ENCODE measurements around the gene CTXN1.

GRCh38 chr19:7920519-7921301, 5.2 kb downstream of the CTXN1 start:
- no peak for TF ChIP-seq CTCF (IDR thresholded peaks at IDR 0.05; ENCODE audit: poor library complexity)
- TF ChIP-seq EZH2 (IDR thresholded peaks at IDR 0.05; ENCODE audit: borderline replicate concordance) = no peak
